IMR-90 (cell line): ENCODE measurements around the gene OR4E2.

ENCODE experiments used
- BHLHE40 ChIP-seq: fragments of 150-350 bp; IDR thresholded peaks from 2 replicates; pipeline ENCODE4 v1.6.1; 2016; ENCODE audit warnings: mild to moderate bottlenecking, low read depth, low read length
- CHD1 ChIP-seq: IDR thresholded peaks from 2 replicates; pipeline ENCODE4 v1.6.1; 2012; ENCODE audit warnings: low read depth, low read length, improper control_type of control experiment
- CTCF ChIP-seq: conservative IDR thresholded peaks from 2 replicates; pipeline ENCODE4 v1.5.1; 2012; ENCODE audit warnings: mild to moderate bottlenecking, low read depth, low read length, improper control_type of control experiment
- MXI1 ChIP-seq: IDR thresholded peaks from 2 replicates; pipeline ENCODE4 v1.6.1; 2012; ENCODE audit warnings: low read depth, mild to moderate bottlenecking, low read length, moderate library complexity, borderline replicate concordance
- POLR2A ChIP-seq: IDR thresholded peaks from 2 replicates; pipeline ENCODE4 v1.6.1; 2012; ENCODE audit warnings: mild to moderate bottlenecking, low read depth, low read length
- RAD21 ChIP-seq: IDR thresholded peaks from 2 replicates; pipeline ENCODE4 v1.6.1; 2012; ENCODE audit warnings: low read length, improper control_type of control experiment
- USF2 ChIP-seq: fragments of 150-350 bp; IDR thresholded peaks from 2 replicates; pipeline ENCODE4 v1.6.1; 2017; ENCODE audit warnings: mild to moderate bottlenecking, antibody characterized with exemption, low read length, low read depth

- TF ChIP-seq CTCF (no peak), BHLHE40 (no peak), CHD1 (no peak), POLR2A (no peak), USF2 (no peak), RAD21 (no peak), MXI1 (no peak)
Observed at GRCh38 chr14:21642683-21643082, 11.0 kb upstream of the OR4E2 start.
